Measurements from ENCODE around the gene COA8. TPM values are rescaled to one million over a fixed set of nuclear protein-coding genes. Genes with fewer than 3 reads are reported as not detected.

The COA8 gene
- total and polyA plus RNA-seq, 2 of the 8 experiments (the other 6 are each of a cell fraction or from before 2014, with no cell fraction given), result 7.1 to 35.5 TPM

GRCh38 chr14:103516426-103517173 lies 46.2 kb upstream of the COA8 start:
- Histone ChIP-seq H2BK15ac (ENCODE audit: low read length) (no peak overlapping the region), H3K56ac (replicated peaks; ENCODE audit: insufficient read length, low read depth, low read length) (no peak overlapping the region), H3K4me2 (ENCODE audit: insufficient read depth in 1 of 2, low read depth in 2 of 2, low read length in 2 of 2) (no peak overlapping the region), H2BK5ac (ENCODE audit: low read depth, low read length) (no peak overlapping the region), H3K9ac (replicated peaks in 1 of 4; ENCODE audit: extremely low read depth in 1 of 4, low read depth in 3 of 4, low read length in 3 of 4) (no peak overlapping the region), H3K4me1 (replicated peaks in 1 of 4; ENCODE audit: control insufficient read depth in 3 of 4, insufficient read depth in 4 of 4, low read length in 3 of 4) (peaks cover 0 to 23% (median 16%) of the 10 kb centered on the region in 4 experiments; a peak in 6 of 7 replicates), H3K14ac (ENCODE audit: insufficient read length) (no peak overlapping the region), H2AFZ (ENCODE audit: low read length) (no peak overlapping the region), H2BK12ac (ENCODE audit: low read depth, low read length) (no peak overlapping the region), H2BK20ac (ENCODE audit: low read length) (no peak overlapping the region), H4K20me1 (replicated peaks in 1 of 2; ENCODE audit: control insufficient read depth in 1 of 2, insufficient read depth in 2 of 2, low read length in 2 of 2) (peaks cover 10 to 19% of the 10 kb centered on the region in 2 experiments), H3K23me2 (ENCODE audit: low read depth, low read length) (peaks cover 6% of the 10 kb centered on the region; the same call in 1 of the 2 replicates), H3K23ac (ENCODE audit: insufficient read length) (no peak overlapping the region), H3K18ac (ENCODE audit: extremely low read depth, low read length) (no peak overlapping the region), H3K79me1 (ENCODE audit: low read depth, low read length) (no peaks in the 10 kb centered on the region), H3K9me3 (ENCODE audit: insufficient read depth in 2 of 2, low read depth in 1 of 2, low read length in 1 of 2) (no peaks in the 10 kb centered on the region), H4K8ac (ENCODE audit: extremely low read depth, insufficient read depth, low read length) (no peak overlapping the region), H3K27ac (ENCODE audit: low read depth, low read length) (no peak overlapping the region), H4K5ac (ENCODE audit: insufficient read length, low read depth, low read length) (no peak overlapping the region), H3K27me3 (replicated peaks in 1 of 4; ENCODE audit: control insufficient read depth in 3 of 4, extremely low read depth in 1 of 4, insufficient read depth in 3 of 4, low read length in 3 of 4) (no peaks in the 10 kb centered on the region), H2BK120ac (replicated peaks; ENCODE audit: low read depth, low read length) (no peak overlapping the region), H4K91ac (replicated peaks; ENCODE audit: insufficient read length, low read length) (no peak overlapping the region), H3K4ac (replicated peaks; ENCODE audit: insufficient read length, low read depth, low read length) (no peak overlapping the region), H3K4me3 (ENCODE audit: extremely low read depth in 1 of 4, insufficient read depth in 2 of 4, low read depth in 3 of 4, low read length in 4 of 4) (no peak overlapping the region), H3K36me3 (ENCODE audit: control insufficient read depth in 2 of 4, insufficient read depth in 4 of 4, low read length in 3 of 4) (peaks cover 8 to 23% (median 17%) of the 10 kb centered on the region in 4 experiments; a peak in 7 of 8 replicates), H2AK5ac (ENCODE audit: low read depth, low read length) (no peak overlapping the region), H3K79me2 (ENCODE audit: control insufficient read depth in 1 of 2, insufficient read depth in 2 of 2, low read length in 2 of 2) (no peaks in the 10 kb centered on the region; a peak in 1 of 4 replicates)
- DNase-seq (ENCODE audit: low read depth in 1 of 2, low spot score in 2 of 2) (no peak), FAIRE-seq (no peak)
- ChIA-PET CTCF (ENCODE audit: partially characterized antibody) (interaction anchor here (0.6 to 31.3 kb wide), 5 partner anchors 12 to 48 kb away, joined by 3 to 921 read pairs (median 4); partner anchors contain the start of gene TRMT61A), POLR2A (ENCODE audit: partially characterized antibody) (interaction anchor here (0.6 to 12.6 kb wide), 9 partner anchors 6 to 182 kb away, joined by 3 to 844 read pairs (median 3); partner anchors contain the start of genes EIF5 and TRMT61A)
- 87% methylated on average over 10 of the region's 10 CpGs; no CpG with 5 or more reads in 1 of the 2 experiments for WGBS, 2 experiments (ENCODE audit: extremely low coverage in 1 of 2, insufficient coverage in 1 of 2, insufficient read length in 1 of 2, insufficient replicate concordance in 2 of 2, low coverage in 1 of 2, low lambda C conversion rate in 2 of 2, missing lambda C conversion rate in 1 of 2)
- TF ChIP-seq PHF8 (conservative IDR thresholded peaks at IDR 0.05; ENCODE audit: low read depth, low read length), result no peak
- TF ChIP-seq CEBPB (IDR thresholded peaks at IDR 0.05; ENCODE audit: low read depth, low read length), result no peak
- TF ChIP-seq CTCF (IDR thresholded peaks at IDR 0.05; ENCODE audit: control extremely low read depth in 1 of 3, insufficient read depth in 1 of 3, low read depth in 1 of 3, low read length in 3 of 3), result no peak
- no peak for TF ChIP-seq RNF2 (IDR thresholded peaks at IDR 0.05; ENCODE audit: borderline replicate concordance, low read depth, low read length, missing control alignments, poor library complexity, severe bottlenecking)
- TF ChIP-seq ZNF274 (IDR thresholded peaks at IDR 0.05; ENCODE audit: borderline replicate concordance, extremely low read depth, low read length), result no peak
- no peak for TF ChIP-seq CREB1 (IDR thresholded peaks at IDR 0.05)
- TF ChIP-seq SP1 (IDR thresholded peaks at IDR 0.05; ENCODE audit: low read depth, low read length), result no peak
- no peak for TF ChIP-seq TCF12 (IDR thresholded peaks at IDR 0.05; ENCODE audit: low read depth, low read length)
- no peak for TF ChIP-seq RBBP5 (IDR thresholded peaks at IDR 0.05; ENCODE audit: borderline replicate concordance, low read depth, low read length)

Measured in H1 (cell line).